GM18868 (cell line): ENCODE results near the gene MPPED2.

ENCODE experiments used
- ATAC-seq: cut with Tn5 transposase; IDR thresholded peaks from one replicate; pipeline ENCODE4 v1.9.1; 2021; ENCODE audit warnings: mild to moderate bottlenecking, moderate library complexity; ENCODE audit not compliant: unreplicated experiment

Gene MPPED2

DNA sequence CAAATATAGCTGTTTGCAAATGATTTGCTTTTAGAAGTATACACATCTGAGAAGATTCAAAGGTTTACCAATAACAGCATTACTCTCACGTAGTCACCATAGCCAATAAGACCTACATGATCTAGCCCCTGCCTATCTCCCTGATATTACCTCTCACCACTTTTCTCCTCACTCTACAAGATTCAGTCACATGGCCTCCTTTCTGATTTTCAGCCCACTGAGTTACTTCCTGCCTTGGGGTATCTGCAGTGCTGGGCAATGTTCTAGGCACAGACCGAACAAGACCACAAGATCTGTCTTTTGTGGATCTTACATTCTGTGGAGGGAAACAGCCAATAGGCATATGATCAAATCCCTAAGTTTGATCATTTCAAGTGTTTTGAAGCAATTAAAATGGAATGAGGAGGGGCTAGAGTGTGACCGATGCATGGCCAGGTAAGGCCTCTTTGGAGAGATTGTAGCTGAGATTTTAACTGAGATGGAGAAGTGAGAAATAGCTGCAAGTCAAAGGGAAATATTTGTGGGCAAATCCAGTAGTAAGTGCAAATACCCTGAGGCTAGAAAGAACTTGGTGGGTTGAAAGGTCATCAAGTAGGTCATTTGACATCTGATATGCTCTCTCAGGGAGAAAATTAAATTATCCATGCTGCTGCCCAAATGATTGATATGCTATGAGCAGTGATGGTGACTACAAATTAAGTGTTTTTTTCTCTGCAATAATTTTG, 220.2 kb downstream of the MPPED2 start:
- no peak for ATAC-seq

DNA sequence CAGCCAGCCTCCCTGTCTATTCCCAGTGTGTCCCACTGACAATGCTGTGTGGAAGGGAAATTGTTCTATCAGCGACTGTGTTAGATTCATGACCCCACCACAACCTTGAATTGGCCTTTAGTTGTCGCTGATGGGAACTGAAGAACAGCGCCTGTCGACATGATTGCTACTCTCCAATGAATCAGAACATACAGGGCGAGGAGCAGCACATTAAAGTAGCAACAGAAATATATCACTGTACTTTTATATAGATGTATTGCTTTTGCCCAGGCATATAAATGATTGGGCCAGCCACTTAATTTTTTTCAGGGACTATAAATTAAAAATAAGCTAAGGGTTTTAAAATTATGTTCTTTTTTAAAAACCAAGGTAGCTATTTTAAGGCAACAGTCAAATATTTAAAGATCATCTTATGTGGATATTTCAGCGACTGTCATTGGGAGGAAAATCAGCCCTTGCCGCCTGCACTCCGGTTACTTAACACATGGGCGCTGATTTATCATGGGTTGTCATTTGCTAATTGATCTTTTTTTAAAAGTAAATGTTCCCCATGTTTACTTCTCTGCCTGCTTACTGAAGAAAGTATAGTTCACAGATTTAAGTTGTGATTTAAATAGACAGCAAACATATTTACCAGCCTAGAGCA, 221.2 kb downstream of the MPPED2 start:
- ATAC-seq = no peak

DNA sequence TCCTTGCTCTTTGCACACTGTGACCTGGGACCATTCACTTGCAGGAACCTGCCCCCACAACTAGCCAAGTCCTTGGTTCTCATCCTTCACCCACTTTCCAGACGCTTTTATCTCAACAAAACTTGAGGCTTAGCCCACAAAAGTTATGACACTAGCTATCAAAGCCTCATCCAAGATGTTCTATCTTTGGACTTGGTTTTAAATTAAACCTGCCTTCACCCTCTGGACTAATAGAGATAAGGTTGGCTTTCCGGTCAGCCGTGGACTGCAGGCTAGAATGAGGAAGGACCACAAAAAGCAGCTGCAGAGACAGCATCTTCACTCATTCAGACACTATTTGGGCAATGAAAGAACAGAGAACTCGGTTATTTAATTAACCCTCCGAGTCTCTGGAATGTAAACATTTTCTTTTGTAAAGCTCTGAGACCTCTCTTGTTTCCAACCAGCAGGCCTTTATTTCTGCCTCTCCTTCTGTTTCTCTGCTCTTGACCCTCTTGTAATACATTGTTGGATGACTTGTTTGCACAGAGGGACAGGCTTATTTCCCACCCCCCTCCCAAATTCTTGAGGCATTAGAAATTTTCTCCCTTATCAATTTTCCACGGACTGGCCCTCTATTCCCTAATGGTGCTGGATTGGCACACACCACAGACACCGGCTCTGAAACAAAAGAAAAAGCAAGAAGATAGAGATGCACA, 221.9 kb downstream of the MPPED2 start:
- ATAC-seq = no peak

DNA sequence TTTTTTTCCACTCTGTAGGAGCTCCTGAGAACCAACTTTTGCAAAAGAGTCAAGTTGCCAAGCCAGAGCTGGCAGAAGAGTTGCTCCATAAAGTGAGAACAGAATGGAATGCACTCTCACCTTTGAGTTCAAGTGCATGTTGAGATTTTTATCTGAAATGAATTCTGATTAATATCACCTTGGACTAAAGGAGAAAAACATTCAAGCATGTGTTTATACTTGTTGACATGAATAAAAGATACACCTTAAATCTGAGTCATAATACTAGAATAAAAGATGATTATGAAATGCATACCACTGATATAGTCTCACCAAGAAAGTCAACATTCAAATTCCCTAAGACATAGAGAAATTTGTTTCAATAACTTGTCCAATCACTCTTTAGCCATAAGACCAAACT, 225.4 kb downstream of the MPPED2 start:
- ATAC-seq = no peak
